C4-2B (cell line): ENCODE measurements around the gene SLC25A23.

Experiments
- CTCF ChIP-seq: fragments of 450-650 bp; conservative IDR thresholded peaks from 2 replicates; pipeline ENCODE4 v1.5.1; 2017; ENCODE audit warnings: mild to moderate bottlenecking
- ZFX ChIP-seq: fragments of 450-650 bp; IDR thresholded peaks from 2 replicates; pipeline ENCODE4 v1.6.1; 2017

GRCh38 chr19:6479836-6480398, 20.3 kb upstream of the SLC25A23 start:
- TF ChIP-seq CTCF (no peak), ZFX (no peak)
